Stimulated activated CD4-positive, alpha-beta T cell treated with anti-CD3 and anti-CD28 coated beads, Interleukin-4, amount 100 ng/mL, for 48 hours (primary cell): Measurements from ENCODE around the gene RAB1B.
"Not testable (repeated sequence)": the region's sequence is repeated elsewhere in the genome, so short reads cannot be mapped to it uniquely, and the experiment has no call there.

Experiments
- DNase-seq, 2 donors: peaks; one replicate each; pipeline ENCODE4 v3.0.0-alpha.2; 2020; ENCODE audit warnings: low read depth in 2 of 2

Gene RAB1B

GRCh38 chr11:66239998-66240780, 28.2 kb upstream of the RAB1B start:
- DNase-seq, result no peak

- DNase-seq, result no peak
Measured at GRCh38 chr11:66240781-66241136, 27.7 kb upstream of the RAB1B start.

- DNase-seq, result no peak
Measured at GRCh38 chr11:66242095-66242765, 26.2 kb upstream of the RAB1B start.

DNA sequence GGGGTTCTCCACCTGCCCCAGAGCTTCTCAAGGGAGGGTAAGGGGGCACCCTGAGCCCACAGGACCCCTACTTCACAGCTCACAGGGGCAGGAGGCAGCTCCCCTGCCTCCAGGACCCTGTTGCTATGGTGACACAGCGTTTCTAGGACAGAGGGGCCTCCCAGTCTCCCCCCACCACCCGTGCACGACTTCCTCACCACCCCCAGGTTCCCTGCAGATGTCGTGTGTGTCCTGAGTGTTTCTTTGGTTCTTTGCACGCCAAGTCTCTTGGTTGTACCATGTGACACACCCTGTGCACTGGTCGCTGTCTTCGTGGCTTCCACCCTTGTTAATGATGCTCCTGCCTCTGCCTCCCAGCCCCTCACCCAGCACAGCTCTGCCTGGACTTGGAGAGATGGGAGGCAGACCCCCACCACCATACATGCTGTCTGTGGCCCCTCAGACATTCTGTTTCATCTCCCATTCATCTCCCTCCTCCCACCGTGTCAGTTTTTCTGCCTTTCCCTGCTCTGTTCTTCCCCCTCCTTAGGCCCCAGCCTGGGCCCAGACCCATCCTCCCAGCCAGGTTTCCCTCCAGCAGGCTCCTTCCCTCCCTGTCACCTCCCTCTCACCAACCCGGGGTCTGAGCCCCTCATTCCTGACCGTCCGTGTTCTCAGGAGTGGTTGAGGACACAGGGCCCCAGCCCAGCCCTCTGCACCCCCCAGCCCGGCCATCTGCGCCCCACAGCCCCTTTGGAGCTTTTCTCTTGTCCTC, 24.5 kb upstream of the RAB1B start:
- no peak for DNase-seq

- no peak for DNase-seq
Measured at GRCh38 chr11:66247295-66247694, 21.1 kb upstream of the RAB1B start.

DNA sequence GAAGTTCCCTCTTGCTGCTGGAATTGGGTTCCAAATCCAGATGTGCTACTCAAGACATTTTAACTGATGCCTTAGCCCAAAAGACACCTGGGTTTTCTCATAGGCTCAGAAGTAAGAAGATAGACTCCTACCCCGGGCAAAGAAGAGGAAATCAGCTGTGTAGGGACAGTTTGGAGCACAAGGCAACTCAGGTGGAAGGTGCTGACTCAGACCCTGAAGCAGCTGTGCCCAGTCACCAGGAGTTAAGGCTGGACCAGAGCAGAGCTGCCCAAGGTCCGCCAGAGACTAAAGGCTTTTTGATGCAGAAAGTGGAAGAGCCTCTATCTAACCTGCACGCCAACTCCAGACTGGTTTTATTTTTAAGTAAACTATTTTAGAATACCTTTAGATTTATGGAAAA, 20.6 kb upstream of the RAB1B start:
- no peak for DNase-seq

GRCh38 chr11:66248903-66249302, 19.5 kb upstream of the RAB1B start:
- DNase-seq, result no peak

GRCh38 chr11:66251809-66252208, 16.6 kb upstream of the RAB1B start:
- no peak for DNase-seq

DNA sequence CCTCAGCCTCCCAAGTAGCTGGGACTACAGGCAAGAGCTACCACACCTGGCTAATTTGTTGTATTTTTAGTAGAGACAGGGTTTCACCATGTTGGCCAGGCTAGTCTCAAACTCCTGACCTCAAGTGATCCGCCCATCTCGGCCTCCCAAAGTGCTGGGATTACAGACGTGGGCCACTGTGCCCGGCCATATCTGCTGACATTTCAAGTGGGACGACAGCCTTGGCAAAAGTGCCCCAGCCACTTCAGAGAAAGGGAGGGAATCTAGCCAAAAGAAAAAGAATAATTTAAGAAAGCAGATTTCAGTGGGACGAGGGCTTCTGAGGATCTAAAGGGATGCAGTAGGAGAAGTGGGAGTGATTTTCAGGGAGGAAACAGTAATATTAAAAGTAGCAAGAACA, 15.4 kb upstream of the RAB1B start:
- not testable (repeated sequence) for DNase-seq

- DNase-seq, result no peak
Measured at GRCh38 chr11:66258473-66258893, 10.0 kb upstream of the RAB1B start.

DNA sequence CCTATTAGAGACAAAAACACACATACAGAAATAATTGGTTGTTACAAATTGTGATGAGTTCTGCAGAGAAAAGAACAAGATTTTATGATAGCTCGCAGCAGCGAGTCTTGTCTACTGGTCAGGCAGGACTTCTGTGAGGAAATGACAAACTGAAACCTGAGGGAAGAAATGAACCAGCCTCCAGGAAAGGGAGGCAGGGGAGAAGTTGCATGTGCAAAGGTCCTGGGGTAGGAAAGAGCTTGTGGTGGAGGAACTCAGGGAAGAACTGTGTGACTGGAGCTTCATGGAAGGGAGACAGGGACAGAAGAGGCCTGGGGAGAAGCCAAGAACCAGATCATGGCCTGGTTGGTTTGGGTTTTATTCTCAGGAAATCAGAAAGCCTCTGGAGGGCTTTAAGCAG, 9.2 kb upstream of the RAB1B start:
- no peak for DNase-seq

- no peak for DNase-seq
Measured at GRCh38 chr11:66259956-66260355, 8.5 kb upstream of the RAB1B start.

GRCh38 chr11:66261578-66261977, 6.9 kb upstream of the RAB1B start:
- DNase-seq, result no peak

GRCh38 chr11:66262191-66262590, 6.2 kb upstream of the RAB1B start:
- DNase-seq, result no peak

- no peak for DNase-seq
Measured at GRCh38 chr11:66262696-66263095, 5.7 kb upstream of the RAB1B start.

DNA sequence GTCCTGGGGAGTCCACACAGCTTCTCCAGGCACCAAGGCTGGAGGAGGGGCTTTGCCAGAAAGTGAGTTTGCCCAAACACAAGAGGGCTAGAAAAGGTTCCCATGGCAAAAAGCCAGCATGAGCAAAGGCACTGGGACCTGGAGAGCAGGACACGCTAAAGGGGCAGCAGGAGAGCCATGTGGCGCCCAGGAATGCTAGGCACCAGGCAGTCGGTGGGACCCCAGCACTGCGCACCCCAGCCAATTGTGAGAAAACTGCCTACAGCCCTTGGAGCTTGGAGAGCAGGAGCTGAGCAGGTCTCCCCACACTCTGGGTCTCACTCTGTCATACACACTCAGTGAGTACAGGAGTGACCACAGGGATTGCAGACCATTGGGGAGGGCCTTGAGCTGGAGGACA, 5.2 kb upstream of the RAB1B start:
- DNase-seq, result no peak

- no peak for DNase-seq
Measured at GRCh38 chr11:66263785-66264184, 4.7 kb upstream of the RAB1B start.

DNA sequence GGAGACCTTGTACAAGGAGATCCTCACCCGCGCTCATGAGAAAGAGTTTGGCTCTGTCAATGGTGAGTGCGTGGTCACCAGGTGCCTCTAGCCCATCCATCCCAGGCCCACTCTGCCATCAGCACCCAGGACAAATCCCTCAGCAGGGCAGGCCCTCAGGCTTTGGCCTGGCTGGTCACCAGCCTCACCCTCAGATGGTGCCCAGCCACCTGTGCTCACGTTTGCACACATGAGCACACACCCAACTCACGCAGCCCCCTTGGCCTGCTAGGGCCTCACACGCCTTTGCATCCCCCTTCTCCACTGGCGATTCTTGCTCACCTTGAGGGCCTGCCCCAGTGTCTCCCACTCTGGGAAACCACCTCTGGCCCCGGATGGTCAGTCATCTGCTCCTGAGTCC, 4.1 kb upstream of the RAB1B start:
- DNase-seq, result no peak

DNA sequence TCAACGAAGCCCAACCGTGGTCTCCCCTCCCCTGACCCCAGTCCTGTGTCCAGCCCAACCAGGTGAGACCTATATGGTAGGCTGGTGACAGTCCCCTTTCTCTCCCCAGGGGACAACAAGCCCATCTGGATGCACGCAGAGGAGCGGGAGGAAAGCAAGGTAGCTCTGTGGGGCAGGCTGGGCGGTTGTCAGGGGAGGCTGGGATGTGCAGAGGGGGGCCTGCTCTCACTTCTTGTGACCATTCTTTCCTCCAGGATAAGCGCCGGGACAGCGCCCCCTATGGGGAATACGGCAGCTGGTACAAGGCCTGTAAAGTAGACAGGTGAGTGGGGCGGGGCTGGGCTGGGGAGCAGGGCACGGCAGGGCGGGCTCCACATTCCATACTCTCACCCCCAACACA, 3.5 kb upstream of the RAB1B start:
- DNase-seq, result peak; percentile 42 to 58

DNA sequence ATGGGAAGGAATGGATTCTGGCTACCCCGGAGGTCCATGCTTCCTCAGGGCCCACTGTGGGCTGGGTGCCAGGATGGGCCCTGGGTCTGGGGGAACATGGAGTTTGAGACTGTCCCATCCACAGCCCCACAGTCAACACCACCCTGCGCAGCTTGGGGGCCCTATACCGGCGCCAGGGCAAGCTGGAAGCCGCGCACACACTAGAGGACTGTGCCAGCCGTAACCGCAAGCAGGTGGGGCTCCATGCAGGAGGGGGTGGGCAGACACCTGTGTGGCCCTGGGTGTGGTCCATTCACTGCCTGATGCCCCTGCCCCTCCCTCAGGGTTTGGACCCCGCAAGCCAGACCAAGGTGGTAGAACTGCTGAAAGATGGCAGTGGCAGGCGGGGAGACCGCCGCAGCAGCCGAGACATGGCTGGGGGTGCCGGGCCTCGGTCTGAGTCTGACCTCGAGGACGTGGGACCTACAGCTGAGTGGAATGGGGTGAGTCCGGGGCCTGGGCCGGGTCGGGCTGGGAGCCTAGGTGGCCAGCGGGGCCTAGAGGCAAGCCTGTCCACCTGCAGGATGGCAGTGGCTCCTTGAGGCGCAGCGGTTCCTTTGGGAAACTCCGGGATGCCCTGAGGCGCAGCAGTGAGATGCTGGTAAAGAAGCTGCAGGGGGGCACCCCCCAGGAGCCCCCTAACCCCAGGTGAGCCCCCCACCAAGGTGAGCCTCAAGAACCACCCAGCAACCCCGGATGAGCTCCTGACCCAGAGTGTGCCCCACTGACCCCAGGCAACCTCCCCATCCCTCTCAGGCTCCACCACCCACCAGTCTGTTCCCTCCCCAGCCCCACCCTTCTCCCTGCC, 2.7 kb upstream of the RAB1B start:
- DNase-seq, result no peak

DNA sequence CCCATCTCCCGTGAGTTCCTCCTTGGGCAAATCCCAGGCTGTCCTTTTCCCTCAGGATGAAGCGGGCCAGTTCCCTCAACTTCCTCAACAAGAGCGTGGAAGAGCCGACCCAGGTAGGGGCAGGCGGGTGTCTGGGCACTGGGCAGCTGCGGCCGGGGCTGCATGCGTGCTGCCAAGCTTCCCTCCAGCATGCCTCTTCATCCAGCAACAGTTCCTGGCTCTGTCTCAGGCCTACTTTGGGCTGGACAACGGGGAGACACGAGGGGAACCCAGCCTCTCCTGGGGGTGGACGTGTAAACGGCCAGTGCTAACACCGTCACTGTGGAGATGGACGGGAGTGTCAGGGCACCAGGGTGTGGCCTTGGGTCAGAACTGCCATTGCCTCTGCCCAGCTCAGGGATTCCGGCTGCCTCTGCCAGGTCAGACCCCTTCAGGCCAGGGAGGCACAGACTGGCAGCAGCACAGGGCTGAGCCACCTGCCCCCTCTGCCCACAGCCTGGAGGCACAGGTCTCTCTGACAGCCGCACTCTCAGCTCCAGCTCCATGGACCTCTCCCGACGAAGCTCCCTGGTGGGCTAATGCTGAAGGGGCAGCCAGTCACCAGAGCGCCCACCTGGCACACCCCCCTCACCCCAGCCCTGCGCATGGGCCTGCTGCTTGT, 1.9 kb upstream of the RAB1B start:
- no peak for DNase-seq

DNA sequence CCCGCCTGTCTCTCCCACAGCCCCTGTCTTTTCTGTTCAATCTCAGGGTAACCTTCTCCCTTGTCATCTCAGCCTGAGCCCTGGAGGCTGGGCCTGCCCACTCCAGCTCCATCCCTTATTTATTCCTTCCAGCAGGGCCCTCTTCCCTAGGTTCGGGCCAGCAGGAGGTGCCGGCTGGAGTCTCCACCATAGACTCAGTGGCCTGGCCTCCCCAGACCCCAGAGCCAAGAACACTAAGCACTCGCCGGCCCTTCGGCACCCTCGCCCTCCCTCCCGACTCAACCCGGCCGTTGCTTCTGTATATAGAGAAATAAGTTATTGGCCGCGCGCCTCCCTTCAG, 1.4 kb upstream of the RAB1B start:
- no peak for DNase-seq
